MM.1S (cell line): Measurements from ENCODE around the gene AHNAK.

Experiments
- DNase-seq: peaks from one replicate; pipeline ENCODE4 v3.0.0-alpha.2; 2015
- H2AFZ ChIP-seq: fragments of 300-600 bp; sonication (generic); 2 replicates; pipeline ENCODE4 v1.6.0; 2016; ENCODE audit warnings: antibody characterized with exemption, low read length
- H3F3A ChIP-seq: fragments of 300-600 bp; sonication (generic); 2 replicates; pipeline ENCODE4 v1.6.1; 2016; ENCODE audit warnings: mild to moderate bottlenecking, antibody characterized with exemption, low read length, moderate library complexity, mixed read lengths; ENCODE audit not compliant: insufficient read depth
- H3K27ac ChIP-seq: fragments of 300-600 bp; sonication (generic); 2 replicates; pipeline ENCODE4 v1.5.1; 2016; ENCODE audit warnings: mild to moderate bottlenecking, low read length
- H3K27me3 ChIP-seq: fragments of 300-600 bp; sonication (generic); replicated peaks from 2 replicates; pipeline ENCODE4 v1.6.0; 2016; ENCODE audit warnings: low read length; ENCODE audit not compliant: insufficient read depth
- H3K36me3 ChIP-seq: fragments of 300-600 bp; sonication (generic); replicated peaks from 2 replicates; pipeline ENCODE4 v1.6.1; 2016; ENCODE audit warnings: mild to moderate bottlenecking, low read length, mixed read lengths; ENCODE audit not compliant: insufficient read depth
- H3K4me1 ChIP-seq: fragments of 300-600 bp; sonication (generic); 2 replicates; pipeline ENCODE4 v1.6.1; 2016; ENCODE audit warnings: low read length, mixed read lengths
- H3K4me2 ChIP-seq: fragments of 300-600 bp; sonication (generic); 2 replicates; pipeline ENCODE4 v1.6.0; 2016; ENCODE audit warnings: low read depth, low read length
- H3K4me3 ChIP-seq: fragments of 300-600 bp; sonication (generic); 2 replicates; pipeline ENCODE4 v1.5.1; 2016; ENCODE audit warnings: low read length, mixed read lengths
- H3K79me2 ChIP-seq: fragments of 300-600 bp; sonication (generic); 2 replicates; pipeline ENCODE4 v1.6.1; 2016; ENCODE audit warnings: mixed run types, low read length, mixed read lengths
- H3K9ac ChIP-seq: fragments of 300-600 bp; sonication (generic); 2 replicates; pipeline ENCODE4 v1.6.1; 2016; ENCODE audit warnings: low read length, mixed read lengths
- H3K9me2 ChIP-seq: fragments of 300-600 bp; sonication (generic); replicated peaks from 2 replicates; pipeline ENCODE4 v1.6.1; 2016; ENCODE audit warnings: mild to moderate bottlenecking, low read length, mixed read lengths; ENCODE audit not compliant: insufficient read depth
- H3K9me3 ChIP-seq: fragments of 300-600 bp; sonication (generic); replicated peaks from 2 replicates; pipeline ENCODE4 v1.6.1; 2016; ENCODE audit warnings: mild to moderate bottlenecking, low read length, mixed read lengths; ENCODE audit not compliant: insufficient read depth
- H4K20me1 ChIP-seq: fragments of 300-600 bp; sonication (generic); 2 replicates; pipeline ENCODE4 v1.6.1; 2016; ENCODE audit warnings: mild to moderate bottlenecking, low read length, moderate library complexity, mixed read lengths; ENCODE audit not compliant: insufficient read depth
- EZH2 ChIP-seq: fragments of 300-600 bp; sonication (generic); optimal IDR thresholded peaks from 2 replicates; pipeline ENCODE3; 2017; ENCODE audit warnings: low read depth, mild to moderate bottlenecking, antibody characterized with exemption, low read length, mixed read lengths
- EZH2phosphoT487 ChIP-seq: fragments of 300-600 bp; sonication (generic); IDR thresholded peaks from 2 replicates; pipeline ENCODE4 v1.6.1; 2018; ENCODE audit warnings: antibody characterized with exemption, low read length
- TF ChIP-seq, protein P1 (sequence below): fragments of 300-600 bp; sonication (generic); IDR thresholded peaks from 2 replicates; pipeline ENCODE4 v1.5.1; 2016; ENCODE audit warnings: antibody characterized with exemption, low read length, mixed read lengths

Gene AHNAK

DNA sequence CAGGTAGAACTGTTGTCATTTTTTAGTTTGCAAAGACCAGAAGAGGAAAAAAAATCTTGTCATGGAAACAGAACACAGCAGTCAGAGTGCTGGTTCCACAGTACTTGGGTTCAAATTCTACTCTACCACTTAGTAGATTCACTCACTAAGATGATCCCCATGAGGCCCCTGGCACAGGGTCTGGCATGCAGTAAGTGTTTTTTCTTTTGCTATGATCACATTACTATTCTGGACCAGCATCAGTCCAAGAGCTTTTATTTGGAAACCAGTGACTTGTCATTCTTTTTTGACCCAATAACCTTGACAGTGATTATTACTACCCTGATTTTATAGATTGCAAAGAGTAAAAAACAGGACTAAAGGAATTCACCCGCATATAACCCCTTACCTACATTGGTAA is 23.0 kb upstream of the AHNAK start:
- Histone ChIP-seq H3K79me2 (peaks cover 91% of the 10 kb centered on the region), H3K4me3 (no peak overlapping the region), H4K20me1 (no peaks in the 10 kb centered on the region), H3K4me1 (peaks cover 11% of the 10 kb centered on the region), H3K27ac (no peak overlapping the region), H3K9me2 (no peaks in the 10 kb centered on the region), H3F3A (peaks cover 10% of the 10 kb centered on the region; the same call in 1 of the 2 replicates), H3K4me2 (no peak overlapping the region), H2AFZ (no peak overlapping the region), H3K36me3 (peaks cover 16% of the 10 kb centered on the region), H3K9me3 (no peaks in the 10 kb centered on the region), H3K9ac (no peak overlapping the region), H3K27me3 (no peaks in the 10 kb centered on the region)
- TF ChIP-seq EZH2phosphoT487 (no peak), EZH2 (no peak)
- TF ChIP-seq, protein P1, sequence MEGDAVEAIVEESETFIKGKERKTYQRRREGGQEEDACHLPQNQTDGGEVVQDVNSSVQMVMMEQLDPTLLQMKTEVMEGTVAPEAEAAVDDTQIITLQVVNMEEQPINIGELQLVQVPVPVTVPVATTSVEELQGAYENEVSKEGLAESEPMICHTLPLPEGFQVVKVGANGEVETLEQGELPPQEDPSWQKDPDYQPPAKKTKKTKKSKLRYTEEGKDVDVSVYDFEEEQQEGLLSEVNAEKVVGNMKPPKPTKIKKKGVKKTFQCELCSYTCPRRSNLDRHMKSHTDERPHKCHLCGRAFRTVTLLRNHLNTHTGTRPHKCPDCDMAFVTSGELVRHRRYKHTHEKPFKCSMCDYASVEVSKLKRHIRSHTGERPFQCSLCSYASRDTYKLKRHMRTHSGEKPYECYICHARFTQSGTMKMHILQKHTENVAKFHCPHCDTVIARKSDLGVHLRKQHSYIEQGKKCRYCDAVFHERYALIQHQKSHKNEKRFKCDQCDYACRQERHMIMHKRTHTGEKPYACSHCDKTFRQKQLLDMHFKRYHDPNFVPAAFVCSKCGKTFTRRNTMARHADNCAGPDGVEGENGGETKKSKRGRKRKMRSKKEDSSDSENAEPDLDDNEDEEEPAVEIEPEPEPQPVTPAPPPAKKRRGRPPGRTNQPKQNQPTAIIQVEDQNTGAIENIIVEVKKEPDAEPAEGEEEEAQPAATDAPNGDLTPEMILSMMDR = no peak
- DNase-seq = no peak

DNA sequence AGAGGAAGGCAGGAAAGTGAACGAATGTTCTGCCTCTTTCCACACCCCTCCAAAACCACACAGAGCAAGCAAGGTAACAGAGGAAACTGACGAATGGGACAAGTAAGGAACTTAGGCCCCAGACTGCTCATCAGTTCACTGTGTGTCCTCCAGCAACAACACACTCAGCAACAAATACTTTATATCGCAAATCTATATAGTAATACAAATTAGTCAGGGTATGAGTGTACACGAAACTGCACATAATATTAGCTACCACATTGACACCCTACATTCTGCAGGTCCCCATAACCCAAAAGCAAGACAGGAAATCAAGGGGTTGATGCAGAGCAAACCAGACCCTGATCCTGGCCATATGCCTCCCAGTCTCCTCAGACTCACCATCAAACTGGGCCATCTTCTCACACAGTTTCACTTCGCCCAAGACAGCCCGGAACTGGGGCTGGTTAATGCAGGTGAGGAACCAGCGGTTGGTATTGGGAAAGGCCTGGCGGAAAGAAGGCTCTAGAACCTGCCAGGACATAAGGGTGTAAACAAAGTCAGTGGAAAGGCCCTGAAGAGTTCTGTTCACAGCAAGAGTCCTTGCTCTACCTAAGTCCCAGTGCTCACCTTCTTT is 20.5 kb upstream of the AHNAK start:
- H2AFZ ChIP-seq = no peak overlapping the region
- no peaks in the 10 kb centered on the region for H3K9me3 ChIP-seq
- no peaks in the 10 kb centered on the region for H3K9me2 ChIP-seq
- no peak overlapping the region for H3K4me3 ChIP-seq
- no peak for DNase-seq
- no peak overlapping the region for H3K4me2 ChIP-seq
- H3K9ac ChIP-seq = no peak overlapping the region
- no peaks in the 10 kb centered on the region for H3K27me3 ChIP-seq
- H4K20me1 ChIP-seq = 0 out of 2 replicates have a peak, but pooled peaks cover 5% of the 10 kb centered on the region
- H3K4me1 ChIP-seq = peaks cover 6% of the 10 kb centered on the region
- no peak for TF ChIP-seq EZH2
- TF ChIP-seq, protein P1 = no peak
- H3F3A ChIP-seq = peaks cover 14% of the 10 kb centered on the region
- H3K27ac ChIP-seq = no peak overlapping the region
- H3K79me2 ChIP-seq = peaks cover 94% of the 10 kb centered on the region
- peaks cover 23% of the 10 kb centered on the region for H3K36me3 ChIP-seq

DNA sequence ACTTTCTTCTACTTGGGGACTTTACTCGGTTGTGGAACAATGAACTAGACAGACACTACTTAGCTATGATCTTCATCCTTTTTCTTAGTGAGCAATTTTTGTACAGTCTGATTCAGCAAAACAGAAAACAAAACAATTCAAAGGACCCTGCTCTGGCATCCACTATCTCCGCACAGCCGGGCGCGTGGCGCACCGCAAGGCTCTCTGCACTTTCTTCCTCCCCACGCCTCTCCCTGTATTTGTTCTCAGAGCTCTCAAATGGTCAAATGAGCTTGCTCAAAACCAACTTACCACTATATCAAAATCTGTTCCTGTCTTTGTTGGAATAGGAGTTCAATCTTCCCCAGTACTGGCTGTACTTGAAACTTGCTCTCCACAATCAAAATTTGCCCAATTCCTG is 19.6 kb upstream of the AHNAK start:
- H3K4me3 ChIP-seq = no peak overlapping the region
- H3K79me2 ChIP-seq = peaks cover 90% of the 10 kb centered on the region
- no peaks in the 10 kb centered on the region for H3K9me2 ChIP-seq
- peaks cover 17% of the 10 kb centered on the region for H3F3A ChIP-seq
- H3K36me3 ChIP-seq = peaks cover 20% of the 10 kb centered on the region
- H3K27me3 ChIP-seq = no peaks in the 10 kb centered on the region
- H3K27ac ChIP-seq = no peak overlapping the region
- TF ChIP-seq, protein P1 = no peak
- no peak for TF ChIP-seq EZH2phosphoT487
- no peak for TF ChIP-seq EZH2
- DNase-seq = no peak
- H3K4me2 ChIP-seq = no peak overlapping the region
- no peak overlapping the region for H3K9ac ChIP-seq
- H3K4me1 ChIP-seq = no peaks in the 10 kb centered on the region
- H2AFZ ChIP-seq = no peak overlapping the region
- H3K9me3 ChIP-seq = no peaks in the 10 kb centered on the region
- 0 out of 2 replicates have a peak, but pooled peaks cover 5% of the 10 kb centered on the region for H4K20me1 ChIP-seq
